Skeletal muscle tissue (tissue), 4 donors: ENCODE results near the gene MOCS1. TPM values are rescaled to one million over a fixed set of nuclear protein-coding genes. Genes with fewer than 3 reads are reported as not detected.

Experiments used
- H3K27ac ChIP-seq: one replicate; pipeline ENCODE4 v1.7.0; 2013; ENCODE audit warnings: mild to moderate bottlenecking, low read depth, low read length, inconsistent platforms
- H3K27me3 ChIP-seq, 3 donors: one replicate each; pipeline ENCODE4 v1.7.0; 2013; ENCODE audit warnings: low read length in 3 of 3; ENCODE audit not compliant: control insufficient read depth in 3 of 3, insufficient read depth in 3 of 3
- H3K36me3 ChIP-seq, 3 donors: one replicate each; pipeline ENCODE4 v1.7.0; 2013; ENCODE audit warnings: low read length in 3 of 3; ENCODE audit not compliant: control insufficient read depth in 3 of 3, insufficient read depth in 3 of 3
- H3K4me1 ChIP-seq, 3 donors: one replicate each; pipeline ENCODE4 v1.7.0; 2013; ENCODE audit warnings: low read length in 3 of 3, mild to moderate bottlenecking in 3 of 3; ENCODE audit not compliant: control insufficient read depth in 3 of 3, insufficient read depth in 3 of 3
- H3K4me3 ChIP-seq, 3 donors: one replicate each; pipeline ENCODE4 v1.7.0; 2013; ENCODE audit warnings: low read length in 3 of 3
- H3K9ac ChIP-seq, 3 donors: one replicate each; pipeline ENCODE4 v1.7.0; 2013; ENCODE audit warnings: low read length in 3 of 3, mild to moderate bottlenecking in 3 of 3, moderate library complexity in 2 of 3, low read depth in 1 of 3
- H3K9me3 ChIP-seq, 3 donors: one replicate each; pipeline ENCODE4 v1.7.0; 2013; ENCODE audit warnings: low read length in 3 of 3; ENCODE audit not compliant: control insufficient read depth in 3 of 3
- total RNA-seq: library from RNA; depleted of rRNA; stranded (reverse); fragments of >200 nt; gene quantifications from one replicate; pipeline ENCODE4 v1.2.3, GENCODE V29; 2014
- donor health status: Osteomylitis.

The MOCS1 gene
- total RNA-seq, 1 donor from 2014 or later = 6.8 TPM

- H3K27ac ChIP-seq = no peak overlapping the region
- H3K4me1 ChIP-seq = no peaks in the 10 kb centered on the region
- no peak overlapping the region for H3K4me3 ChIP-seq
- peaks cover 66 to 72% (median 70%) of the 10 kb centered on the region in 3 donors for H3K36me3 ChIP-seq
- no peak overlapping the region for H3K9ac ChIP-seq
- H3K27me3 ChIP-seq = no peaks in the 10 kb centered on the region
- H3K9me3 ChIP-seq = no peaks in the 10 kb centered on the region
Measured at GRCh38 chr6:39909701-39910100, 24.6 kb downstream of the MOCS1 start.

DNA sequence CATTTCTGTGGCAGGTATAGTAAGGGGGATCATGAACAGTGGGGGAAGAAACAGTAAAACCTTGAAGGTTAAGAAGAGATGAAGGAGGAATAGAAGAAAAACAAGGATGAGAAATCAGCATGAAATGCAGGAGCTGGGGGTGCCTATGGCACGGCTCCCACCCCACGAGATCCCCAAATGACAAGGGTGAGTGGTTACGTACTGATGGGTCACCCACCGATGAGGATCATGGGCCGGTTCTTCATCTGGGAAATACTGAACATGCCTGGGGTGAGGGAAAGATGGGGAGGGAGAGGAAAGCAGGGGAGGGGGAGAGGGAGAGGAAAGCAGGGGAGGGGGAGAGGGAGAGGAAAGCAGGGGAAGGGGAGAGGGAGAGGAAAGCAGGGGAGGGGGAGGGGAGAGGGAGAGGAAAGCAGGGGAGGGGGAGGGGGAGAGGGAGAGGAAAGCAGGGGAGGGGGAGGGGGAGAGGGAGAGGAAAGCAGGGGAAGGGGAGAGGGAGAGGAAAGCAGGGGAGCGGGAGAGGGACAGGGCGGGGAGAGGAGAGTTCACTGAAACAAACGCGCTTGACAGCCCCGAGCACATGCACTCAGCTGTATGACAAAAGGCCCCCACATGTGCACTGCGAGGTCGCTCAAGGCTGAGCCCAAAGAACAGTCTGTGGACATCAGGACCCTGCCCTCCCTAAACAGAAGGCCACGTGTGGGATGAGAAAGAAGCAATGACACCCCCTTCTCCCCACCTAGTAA is 25.3 kb downstream of the MOCS1 start:
- Histone ChIP-seq H3K27me3 (no peaks in the 10 kb centered on the region), H3K4me1 (no peaks in the 10 kb centered on the region), H3K9me3 (no peaks in the 10 kb centered on the region), H3K27ac (no peak overlapping the region), H3K36me3 (peaks cover 60 to 69% (median 66%) of the 10 kb centered on the region in 3 donors), H3K4me3 (no peak overlapping the region), H3K9ac (no peak overlapping the region)

DNA sequence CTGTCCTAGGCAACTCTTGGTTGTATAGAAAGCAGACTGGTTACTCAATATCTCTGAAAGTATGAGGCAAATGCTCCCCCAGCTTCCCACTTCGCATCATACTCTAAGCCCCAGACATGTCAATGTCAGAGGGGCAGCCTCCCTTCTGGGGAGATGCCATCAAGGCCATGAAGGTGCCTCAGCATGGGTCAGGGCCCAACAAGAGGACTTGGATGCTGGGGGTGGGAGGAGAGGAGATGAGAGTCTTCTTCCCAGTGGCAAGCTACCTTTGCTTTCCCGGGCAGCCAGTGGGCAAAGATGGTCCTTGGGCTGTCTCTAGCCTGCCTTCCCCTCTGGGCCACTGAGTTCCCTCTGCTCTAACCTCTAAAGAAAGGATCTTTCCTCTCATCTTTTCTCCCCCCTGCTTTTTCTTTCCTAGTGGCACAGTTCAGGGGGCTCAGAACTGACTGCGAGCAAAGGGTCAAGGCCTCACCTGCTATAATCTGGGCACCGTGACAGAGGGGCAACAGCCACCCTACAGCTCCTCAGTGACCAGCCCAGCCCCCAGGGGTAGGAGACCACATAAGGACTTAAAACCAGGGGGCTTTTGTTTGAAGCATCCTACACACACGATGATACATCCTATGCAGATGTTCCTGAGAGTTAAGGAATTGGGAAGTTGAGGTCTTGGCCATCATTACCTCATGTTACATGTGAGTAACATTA is 26.2 kb downstream of the MOCS1 start:
- Histone ChIP-seq H3K9ac (no peak overlapping the region), H3K9me3 (no peaks in the 10 kb centered on the region), H3K27ac (no peak overlapping the region), H3K4me1 (no peaks in the 10 kb centered on the region), H3K36me3 (peaks cover 51 to 70% (median 62%) of the 10 kb centered on the region in 3 donors), H3K27me3 (no peaks in the 10 kb centered on the region), H3K4me3 (no peak overlapping the region)

DNA sequence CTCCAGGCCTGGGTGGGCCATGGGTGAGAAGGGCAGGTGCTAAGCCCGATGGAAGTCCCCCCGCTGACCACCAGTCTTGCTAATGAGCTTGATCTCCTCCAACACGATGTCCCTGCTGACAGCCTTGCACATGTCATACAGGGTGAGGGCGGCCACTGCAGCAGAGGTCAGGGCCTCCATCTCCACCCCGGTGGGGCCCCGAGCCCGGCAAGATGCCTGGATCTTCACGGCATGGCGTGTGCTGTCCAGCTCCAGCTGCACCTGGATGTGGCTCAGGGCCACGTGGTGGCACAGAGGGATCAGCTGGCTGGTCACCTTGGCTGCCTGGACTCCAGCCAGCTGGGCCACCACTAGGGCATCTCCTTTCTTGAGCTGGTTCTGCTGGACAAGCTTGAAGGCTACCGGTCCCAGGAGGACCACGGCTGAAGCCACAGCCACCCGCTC is 27.9 kb downstream of the MOCS1 start:
- H3K9ac ChIP-seq = peak overlapping the region in 1 of 3 donors; percentile 8
- H3K4me1 ChIP-seq = no peaks in the 10 kb centered on the region
- H3K4me3 ChIP-seq = no peak overlapping the region
- H3K27me3 ChIP-seq = no peaks in the 10 kb centered on the region
- H3K27ac ChIP-seq = no peak overlapping the region
- H3K9me3 ChIP-seq = no peaks in the 10 kb centered on the region
- H3K36me3 ChIP-seq = peaks cover 40 to 55% (median 50%) of the 10 kb centered on the region in 3 donors

DNA sequence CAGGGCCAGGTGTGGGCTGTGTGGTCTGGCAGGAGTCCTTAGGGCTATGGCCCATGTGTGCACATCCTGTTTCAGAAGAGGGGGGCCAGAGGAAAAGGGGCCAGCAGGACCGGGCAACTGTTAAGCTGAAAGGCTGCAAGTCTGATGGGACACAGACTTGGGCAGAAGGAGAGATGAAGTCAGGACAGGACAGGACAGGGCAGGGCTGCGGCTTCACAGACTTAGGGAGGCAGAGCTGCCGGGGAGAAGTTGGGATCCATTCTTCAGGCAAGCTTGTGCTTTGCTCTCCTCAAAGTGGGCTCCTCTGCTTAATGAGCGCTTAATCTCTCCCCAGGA is 28.7 kb downstream of the MOCS1 start:
- Histone ChIP-seq H3K9me3 (no peaks in the 10 kb centered on the region), H3K4me3 (no peak overlapping the region), H3K36me3 (peaks cover 38 to 58% (median 49%) of the 10 kb centered on the region in 3 donors), H3K9ac (no peak overlapping the region), H3K27ac (no peak overlapping the region), H3K27me3 (no peaks in the 10 kb centered on the region), H3K4me1 (no peaks in the 10 kb centered on the region)

- H3K27me3 ChIP-seq = no peaks in the 10 kb centered on the region
- no peak overlapping the region for H3K9ac ChIP-seq
- H3K9me3 ChIP-seq = no peaks in the 10 kb centered on the region
- H3K36me3 ChIP-seq = peaks cover 35 to 54% (median 50%) of the 10 kb centered on the region in 3 donors
- H3K27ac ChIP-seq = no peak overlapping the region
- no peaks in the 10 kb centered on the region for H3K4me1 ChIP-seq
- no peak overlapping the region for H3K4me3 ChIP-seq
Measured at GRCh38 chr6:39904946-39905639, 29.2 kb downstream of the MOCS1 start.

- Histone ChIP-seq H3K27me3 (no peaks in the 10 kb centered on the region), H3K27ac (no peak overlapping the region), H3K9me3 (no peaks in the 10 kb centered on the region), H3K9ac (no peak overlapping the region), H3K36me3 (peaks cover 32 to 56% (median 52%) of the 10 kb centered on the region in 3 donors), H3K4me1 (no peaks in the 10 kb centered on the region), H3K4me3 (no peak overlapping the region)
Measured at GRCh38 chr6:39903656-39904055, 30.6 kb downstream of the MOCS1 start.

GRCh38 chr6:39902786-39903465 is 31.3 kb downstream of the MOCS1 start:
- H3K36me3 ChIP-seq = peaks cover 33 to 55% (median 51%) of the 10 kb centered on the region in 3 donors
- no peak overlapping the region for H3K9ac ChIP-seq
- no peak overlapping the region for H3K27ac ChIP-seq
- no peak overlapping the region for H3K4me3 ChIP-seq
- H3K27me3 ChIP-seq = no peaks in the 10 kb centered on the region
- H3K9me3 ChIP-seq = no peaks in the 10 kb centered on the region
- no peaks in the 10 kb centered on the region for H3K4me1 ChIP-seq

GRCh38 chr6:39902136-39902535 is 32.1 kb downstream of the MOCS1 start:
- H3K9ac ChIP-seq = no peak overlapping the region
- H3K27me3 ChIP-seq = no peaks in the 10 kb centered on the region
- H3K9me3 ChIP-seq = no peaks in the 10 kb centered on the region
- no peak overlapping the region for H3K4me3 ChIP-seq
- H3K27ac ChIP-seq = no peak overlapping the region
- H3K4me1 ChIP-seq = no peaks in the 10 kb centered on the region
- H3K36me3 ChIP-seq = peaks cover 33 to 60% (median 46%) of the 10 kb centered on the region in 3 donors
